Measurements from ENCODE around the gene SH3D21. TPM values are rescaled to one million over a fixed set of nuclear protein-coding genes. Genes with fewer than 3 reads are reported as not detected.

The SH3D21 gene
- total RNA-seq, 1 experiment from 2014 or later, result not detected

- no peak for DNase-seq (ENCODE audit: low spot score)
These were observed 23.6 kb downstream of the SH3D21 start for GRCh38 chr1:36329817-36330216.

GRCh38 chr1:36330940-36331339 is 24.8 kb downstream of the SH3D21 start:
- DNase-seq (ENCODE audit: low spot score), result no peak

DNA sequence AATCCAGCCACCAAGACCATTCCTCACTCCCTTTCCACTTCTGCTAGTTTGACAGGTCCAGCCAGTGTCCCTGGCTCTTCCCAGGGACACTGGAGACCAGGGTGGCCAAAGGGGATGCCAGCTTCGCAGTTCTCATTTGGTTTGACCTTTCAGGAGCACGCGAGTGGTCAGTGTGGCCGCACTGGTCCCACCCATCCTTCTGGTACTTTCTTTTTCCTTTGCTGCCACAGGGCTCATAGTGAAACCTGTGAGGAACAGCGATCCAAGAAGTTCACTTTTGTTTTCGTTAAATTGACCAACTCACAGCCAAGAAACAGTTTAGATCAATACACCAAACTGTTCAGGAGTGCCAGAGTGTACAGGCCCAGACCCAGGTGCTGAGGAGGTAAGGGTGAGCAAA is 31.7 kb downstream of the SH3D21 start:
- DNase-seq (ENCODE audit: low spot score), result no peak

- DNase-seq (ENCODE audit: low spot score), result no peak
These were observed 33.0 kb downstream of the SH3D21 start for GRCh38 chr1:36339215-36339614.

DNA sequence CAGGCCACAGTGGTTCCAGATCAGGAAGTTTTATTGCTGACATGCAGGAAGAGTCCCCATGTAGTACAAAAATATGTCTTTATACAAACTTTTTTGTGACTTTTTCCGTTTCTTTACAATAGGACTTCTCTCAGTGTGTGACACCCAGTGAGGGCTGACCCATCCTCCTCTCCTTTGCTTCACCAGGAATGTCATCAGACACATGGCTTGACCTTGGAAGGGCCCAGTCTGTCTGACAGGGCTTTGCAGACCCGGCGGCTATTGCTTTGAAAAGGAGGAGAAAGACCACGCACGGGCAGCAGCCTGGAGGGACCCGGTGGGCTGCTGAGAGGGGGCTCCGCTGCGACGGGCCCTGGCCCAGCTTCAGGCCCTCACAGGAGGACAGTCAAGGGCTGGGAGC is 33.4 kb downstream of the SH3D21 start:
- no peak for DNase-seq (ENCODE audit: low spot score)

DNA sequence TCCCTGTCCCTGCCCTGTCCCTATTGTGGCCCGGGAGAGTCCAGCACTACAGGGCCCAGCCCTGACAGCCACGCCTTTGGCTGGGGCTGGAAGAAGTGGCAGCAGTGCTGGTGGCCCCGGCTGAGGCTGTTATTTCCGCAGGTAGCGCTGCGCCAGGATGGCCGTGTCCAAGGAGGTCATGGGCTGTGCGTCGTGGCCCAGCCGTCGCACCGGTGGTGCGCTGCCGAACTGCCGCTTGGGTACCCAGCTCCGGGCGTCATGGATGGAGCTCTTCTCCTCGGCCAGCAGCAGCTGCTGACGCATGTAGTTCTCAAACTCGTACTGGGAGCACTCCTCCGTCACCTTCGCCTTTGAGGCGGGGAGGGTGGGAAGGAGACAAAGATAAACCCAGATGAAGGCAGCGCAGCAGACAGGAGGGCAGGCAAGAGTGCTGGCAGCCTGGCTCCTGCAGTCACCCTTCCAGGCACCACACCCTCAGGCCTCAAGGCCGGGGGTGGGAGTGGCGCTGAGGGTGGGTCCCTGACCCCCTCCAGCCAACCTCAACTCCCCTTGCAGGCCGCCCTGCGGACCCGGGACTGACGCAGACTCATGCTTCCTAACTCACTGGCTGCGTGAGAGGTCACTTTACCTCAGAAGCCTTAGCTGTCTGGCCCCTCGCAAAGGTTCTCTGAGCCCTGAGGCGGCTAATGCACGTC is 35.6 kb downstream of the SH3D21 start:
- DNase-seq (ENCODE audit: low spot score), result no peak

GRCh38 chr1:36342426-36343185 is 36.4 kb downstream of the SH3D21 start:
- DNase-seq (ENCODE audit: low spot score), result no peak

DNA sequence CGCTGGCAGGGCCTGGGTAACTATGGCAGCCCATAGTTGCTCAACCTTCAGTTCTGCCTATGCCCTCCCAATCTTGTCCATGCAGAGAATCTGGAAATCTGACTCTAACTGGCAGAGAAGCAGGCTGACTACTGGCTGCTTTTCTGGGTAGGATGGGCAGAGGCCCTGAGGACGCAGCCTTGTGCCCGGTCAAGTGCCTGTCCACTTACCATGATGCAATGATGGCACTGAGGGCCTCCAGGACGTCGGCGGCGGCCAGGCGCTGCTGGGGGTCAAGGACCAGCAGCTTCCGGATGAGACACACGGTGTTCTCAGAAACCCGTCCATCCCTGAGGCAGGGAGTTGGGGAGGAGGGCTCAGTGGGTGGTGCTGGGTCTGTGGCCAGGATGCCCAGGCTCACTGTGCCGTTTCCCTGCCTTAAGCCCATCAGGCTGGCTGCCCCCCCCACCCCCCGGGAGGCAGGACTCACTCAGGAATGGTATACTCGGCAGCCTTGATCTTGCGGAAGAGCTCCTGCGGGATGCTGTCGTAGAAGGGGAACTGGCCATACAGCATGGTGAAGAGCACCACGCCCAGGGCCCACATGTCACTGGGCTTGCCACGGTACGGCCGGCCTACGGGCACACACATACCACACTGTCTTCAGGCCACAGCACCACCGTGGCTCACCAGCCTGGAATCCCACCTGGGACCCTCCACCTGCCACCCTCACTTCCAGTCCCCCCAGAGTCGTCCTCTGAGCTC is 37.7 kb downstream of the SH3D21 start:
- DNase-seq (ENCODE audit: low spot score), result no peak

DNA sequence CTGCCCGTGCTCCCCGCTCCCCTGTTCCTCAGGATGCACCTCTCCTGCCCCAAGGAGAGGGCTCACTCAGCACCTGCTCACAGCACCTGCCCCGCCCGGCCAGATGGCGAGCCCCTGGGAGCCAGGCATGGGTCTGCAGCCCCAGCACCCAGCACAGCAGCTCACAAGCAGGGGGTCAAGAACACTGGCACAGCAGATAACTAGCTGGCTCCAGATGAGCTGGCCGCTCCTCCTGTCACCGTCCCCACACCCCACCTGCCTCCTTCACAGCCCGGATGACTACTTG is 38.2 kb downstream of the SH3D21 start:
- no peak for DNase-seq (ENCODE audit: low spot score)

DNA sequence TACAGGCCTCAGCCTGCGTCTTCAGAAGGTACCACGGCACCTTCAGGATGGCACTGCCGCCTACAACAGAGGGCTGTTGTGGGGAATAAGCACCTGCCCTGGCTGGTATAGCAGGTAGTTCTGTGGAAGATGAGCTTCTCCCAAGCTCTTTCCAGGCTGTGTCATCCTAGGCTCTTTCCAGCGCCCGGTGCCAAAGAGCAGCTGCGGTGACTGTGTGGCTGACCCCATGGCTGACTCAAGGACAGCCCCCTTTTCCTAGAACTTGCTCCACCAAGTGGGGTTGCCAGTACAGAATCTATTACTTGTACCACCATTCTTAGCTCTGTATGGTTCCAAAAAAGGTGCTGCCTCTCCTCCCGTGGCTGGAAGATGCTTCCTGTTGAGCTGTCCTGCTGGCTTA is 39.2 kb downstream of the SH3D21 start:
- DNase-seq (ENCODE audit: low spot score), result no peak

DNA sequence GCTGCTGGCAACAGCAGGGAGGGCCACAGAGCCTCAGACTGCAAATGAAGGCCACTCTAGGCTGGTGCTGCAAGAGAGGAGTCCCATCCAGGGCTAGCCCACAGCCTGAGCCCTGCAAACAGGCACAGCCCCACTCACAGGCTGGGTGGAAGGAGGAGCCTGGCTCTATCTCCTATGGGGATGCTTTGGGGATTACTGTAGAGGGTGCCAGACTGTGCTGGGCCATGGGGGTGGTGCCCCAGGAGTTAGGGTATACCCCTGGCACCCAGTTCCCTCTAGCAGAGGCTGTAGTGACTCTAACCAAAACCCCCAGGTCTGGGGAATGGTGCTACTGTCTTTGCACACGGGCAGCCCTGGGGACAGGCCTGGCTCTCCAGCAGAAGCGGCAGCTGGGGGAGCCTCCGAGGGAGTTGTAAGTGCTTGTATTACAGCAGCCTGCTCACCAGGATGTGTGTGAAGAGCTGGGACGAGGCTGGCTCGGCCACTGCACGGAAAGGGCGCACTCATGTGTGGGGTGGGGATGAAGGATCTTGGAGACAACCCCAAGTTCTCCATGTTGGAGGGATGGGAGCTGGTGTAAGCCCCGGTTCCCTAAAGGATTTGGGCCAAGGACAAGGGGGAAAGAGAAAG is 40.7 kb downstream of the SH3D21 start:
- no peak for DNase-seq (ENCODE audit: low spot score)

- no peak for DNase-seq (ENCODE audit: low spot score)
These were observed 43.1 kb downstream of the SH3D21 start for GRCh38 chr1:36349241-36349671.

DNA sequence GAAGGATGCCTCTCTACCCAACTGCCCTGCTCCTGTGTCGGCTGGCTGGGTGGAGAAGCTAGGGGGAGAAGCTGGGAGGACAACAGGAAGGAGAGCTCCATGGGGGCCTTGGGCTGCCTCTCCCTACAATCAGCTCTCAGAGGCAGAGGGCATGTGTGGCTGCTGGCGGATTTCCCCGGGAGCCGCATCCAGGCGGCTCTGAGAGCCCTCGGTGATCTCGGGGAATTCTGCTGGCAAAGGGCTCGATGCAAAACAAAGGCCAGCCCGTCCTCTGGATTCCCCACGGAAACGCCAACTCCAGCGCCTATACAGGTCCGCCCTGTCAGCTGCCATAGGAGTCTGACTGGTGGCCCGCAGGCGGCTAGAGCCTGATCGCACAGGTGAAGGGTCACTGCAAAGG is 43.7 kb downstream of the SH3D21 start:
- no peak for DNase-seq (ENCODE audit: low spot score)

GRCh38 chr1:36350659-36351226 is 44.6 kb downstream of the SH3D21 start:
- peak; percentile 83 for DNase-seq (ENCODE audit: low spot score)

GRCh38 chr1:36351227-36351977 is 45.2 kb downstream of the SH3D21 start:
- DNase-seq (ENCODE audit: low spot score), result peak; percentile 75

GRCh38 chr1:36352125-36352909 is 46.1 kb downstream of the SH3D21 start:
- DNase-seq (ENCODE audit: low spot score), result no peak

DNA sequence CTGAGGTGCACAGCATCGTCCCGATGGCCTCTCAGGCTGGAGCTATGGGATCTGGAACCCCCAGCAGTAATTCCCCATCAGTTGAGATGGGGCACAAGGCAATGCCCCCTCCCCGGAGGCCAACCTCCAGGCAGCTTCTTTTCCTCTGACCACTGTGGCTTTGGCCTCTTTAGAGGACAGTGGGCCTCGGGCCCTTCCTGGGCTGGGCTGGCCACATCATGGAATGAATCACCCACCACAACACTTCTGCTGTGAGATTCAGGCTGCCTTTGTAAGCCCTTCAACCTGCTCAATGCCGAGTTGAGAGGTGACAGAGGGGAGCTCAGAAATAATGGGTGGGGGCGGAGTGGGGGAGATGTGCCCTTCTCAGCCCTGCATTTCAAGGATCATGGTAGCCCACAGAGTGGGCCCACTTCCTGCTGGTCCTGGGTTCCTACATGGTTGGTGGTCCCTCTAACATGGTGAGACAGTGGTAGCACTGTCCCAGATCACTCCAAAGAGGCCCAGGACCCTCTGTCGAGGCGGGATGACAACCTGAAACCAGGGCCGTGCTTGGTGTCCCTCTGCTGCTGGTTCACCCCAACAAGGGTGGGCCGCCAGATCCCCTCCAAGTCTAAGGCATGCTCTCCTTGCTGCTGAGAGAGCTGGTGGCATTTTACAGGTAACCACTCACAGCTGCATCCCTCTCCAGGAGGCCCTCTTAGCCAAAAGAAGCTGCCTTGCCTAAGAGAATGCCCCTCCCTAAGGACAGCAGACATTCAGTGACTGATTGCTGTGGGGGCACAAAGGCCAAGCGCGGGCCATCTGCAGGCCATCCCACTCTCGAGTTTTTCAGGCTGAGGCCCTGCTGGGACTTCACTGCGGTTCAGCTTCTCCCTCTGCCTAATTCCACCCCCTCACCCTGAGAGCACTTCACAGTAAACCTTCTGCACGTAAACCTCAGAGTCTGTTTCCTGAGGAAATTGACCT is 47.0 kb downstream of the SH3D21 start:
- DNase-seq (ENCODE audit: low spot score), result no peak

GRCh38 chr1:36354486-36354885 is 48.3 kb downstream of the SH3D21 start:
- no peak for DNase-seq (ENCODE audit: low spot score)

DNA sequence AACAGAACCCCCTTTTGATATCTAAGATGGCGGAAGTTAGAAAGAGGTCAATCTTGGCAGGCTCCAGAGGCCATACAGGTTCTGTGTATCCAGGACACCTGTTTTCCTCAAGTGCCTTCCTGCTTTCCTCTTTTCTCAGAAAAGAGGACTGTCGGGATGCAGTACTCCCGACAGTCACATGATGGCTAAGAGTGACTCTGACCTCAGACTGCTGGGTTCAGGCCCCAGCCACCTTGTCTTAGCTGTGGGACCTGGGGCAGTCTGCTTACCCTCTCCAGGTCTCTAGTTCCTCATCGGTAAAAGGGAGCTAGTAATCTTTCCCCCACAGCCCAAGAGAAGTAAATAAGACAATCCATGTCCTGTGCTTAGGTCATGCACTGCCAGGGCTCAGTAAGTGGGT is 49.6 kb downstream of the SH3D21 start:
- DNase-seq (ENCODE audit: low spot score), result no peak

Measured in H4 (cell line).